Left ventricle myocardium superior (tissue), 1 donor: ENCODE results near the gene ALDH18A1. TPM values are rescaled to one million over a fixed set of nuclear protein-coding genes. Genes with fewer than 3 reads are reported as not detected.
A peak's percentile ranks its signal among the peaks of the same experiment; 100 is the strongest.
"Not testable (repeated sequence)": the region's sequence is repeated elsewhere in the genome, so short reads cannot be mapped to it uniquely, and the experiment has no call there.

Experiments used
- ATAC-seq: fragments of 200-7000 bp; cut with Tn5 transposase; one replicate; pipeline ENCODE4 v1.9.1; 2020; ENCODE audit warnings: mild to moderate bottlenecking, moderate library complexity
- DNase-seq: peaks from one replicate; pipeline ENCODE4 v3.0.0-alpha.2; 2020
- intact Hi-C: fragments of 100-400 bp; cut with micrococcal nuclease; formaldehyde crosslinking; loops from one replicate; pipeline ENCODE4 v1.11.0; 2022
- total RNA-seq: library from RNA; stranded (reverse); fragmentation: NEBNext Ultra II Directional; extraction: Animal tissue kit (Norgen Biotek cat#: 25700); gene quantifications from one replicate; pipeline ENCODE4 v1.2.1, GENCODE V29; 2021
- donor health status: DM: no; HTN: yes; CAD: no; lungs with severe emphysema.

Gene ALDH18A1
- total RNA-seq, 1 donor from 2014 or later, result 12.1 TPM

DNA sequence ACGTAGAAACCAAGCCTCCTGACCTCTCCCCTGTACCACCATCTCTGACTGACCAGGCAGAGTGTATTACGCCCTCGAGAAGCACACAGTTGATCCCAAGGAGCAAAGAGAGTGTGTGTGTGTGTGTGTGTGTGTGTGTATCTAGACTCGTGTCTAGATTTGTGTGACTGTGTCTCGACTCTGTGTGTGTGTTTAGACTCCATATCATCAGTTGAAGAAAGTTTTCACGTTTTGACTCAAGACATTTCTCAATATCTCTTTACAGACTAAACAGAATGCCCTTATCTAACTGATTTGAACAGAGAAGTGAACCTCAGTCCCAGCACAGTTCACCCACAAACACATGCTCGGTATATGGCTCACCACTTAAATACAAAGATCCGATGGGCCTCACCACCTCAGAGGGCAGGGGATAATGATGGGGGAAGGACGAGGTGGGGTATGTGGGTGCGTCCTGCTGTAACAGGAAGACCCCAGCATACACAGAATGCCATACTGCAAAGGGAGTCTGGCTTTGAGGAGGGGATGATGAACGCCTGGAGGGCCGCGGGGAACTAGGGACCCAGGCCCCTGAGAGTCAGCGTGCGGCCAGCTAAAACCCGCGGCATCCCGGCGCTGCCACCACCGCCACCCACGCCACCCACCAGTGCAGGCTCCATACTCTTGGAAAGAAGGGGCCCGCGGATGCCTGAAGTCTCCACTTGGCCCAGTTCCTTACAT is 780 bp downstream of the ALDH18A1 start:
- peak; percentile 10 for ATAC-seq
- intact Hi-C loops, result no loop called here
- no peak for DNase-seq

DNA sequence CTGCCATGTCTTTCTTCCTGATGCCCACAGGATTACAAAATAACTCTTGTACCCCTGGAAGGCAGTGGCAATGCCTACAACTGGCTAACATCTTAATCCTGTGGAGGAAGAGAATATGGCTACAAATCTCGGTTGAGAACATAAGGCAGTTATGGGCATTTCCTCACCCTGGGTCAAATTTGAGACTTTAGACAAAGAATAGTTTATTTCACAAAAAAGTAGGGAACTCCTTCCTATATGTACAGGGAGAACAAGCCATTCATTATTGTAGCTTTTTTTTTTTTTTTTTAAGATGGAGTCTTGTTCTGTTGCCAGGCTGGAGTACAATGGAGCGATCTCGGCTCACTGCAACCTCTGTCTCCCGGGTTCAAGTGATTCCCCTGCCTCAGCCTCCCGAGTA is 2.6 kb downstream of the ALDH18A1 start:
- intact Hi-C loops, result no loop called here
- DNase-seq (no peak), ATAC-seq (no peak)

DNA sequence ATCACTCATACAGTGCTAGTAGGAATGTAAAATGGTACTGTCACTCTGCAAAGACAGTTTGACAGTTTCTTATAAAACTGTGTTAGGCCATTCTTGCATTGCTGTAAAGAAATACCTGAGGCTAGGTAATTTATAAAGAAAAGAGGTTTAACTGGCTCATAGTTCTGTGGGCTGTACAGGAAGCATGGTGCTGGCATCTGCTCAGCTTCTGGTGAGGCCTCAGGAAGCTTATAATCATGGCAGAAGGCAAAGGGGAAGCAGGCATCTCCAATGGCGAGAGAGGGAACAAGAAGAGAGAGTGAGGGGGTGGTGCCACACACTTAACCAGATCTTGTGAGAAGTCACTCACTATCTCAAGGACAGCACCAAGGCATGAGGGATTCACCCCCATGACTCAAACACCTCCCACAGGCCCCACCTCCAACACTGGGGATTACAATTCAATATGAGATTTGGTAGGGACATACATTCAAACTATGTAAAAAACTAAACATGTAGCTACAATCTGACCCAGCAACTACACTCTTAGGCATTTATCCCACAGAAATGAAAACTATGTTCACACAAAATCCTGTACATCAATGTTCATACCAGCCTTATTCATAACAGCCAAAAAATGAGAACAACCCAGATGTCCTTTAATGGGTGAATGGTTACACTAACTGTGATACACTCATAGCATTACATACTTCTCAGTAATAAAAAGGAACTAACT is 5.0 kb downstream of the ALDH18A1 start:
- ATAC-seq, result no peak
- intact Hi-C loops, result no loop called here
- DNase-seq, result no peak

DNA sequence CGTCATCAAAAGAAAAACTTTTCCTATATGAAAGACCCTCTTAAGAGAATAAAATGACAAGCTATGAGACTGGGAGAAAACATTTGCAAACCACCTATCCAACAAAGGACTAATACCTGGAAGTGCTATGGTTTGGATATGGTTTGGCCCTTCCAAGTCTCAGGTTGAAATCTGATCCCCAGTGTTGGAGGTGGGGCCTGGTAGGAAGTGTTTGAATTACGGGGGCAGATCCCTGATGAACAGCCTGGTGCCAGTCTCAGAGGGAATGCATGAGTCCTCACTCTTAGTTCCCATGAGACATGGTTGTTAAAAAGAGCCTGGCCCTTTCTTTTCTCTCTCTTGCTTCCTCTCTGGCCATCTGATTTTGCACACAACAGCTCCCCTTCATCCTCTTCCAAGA is 6.3 kb downstream of the ALDH18A1 start:
- DNase-seq (no peak), ATAC-seq (no peak)
- intact Hi-C loops, result no loop called here

GRCh38 chr10:95648138-95648537 is 8.4 kb downstream of the ALDH18A1 start:
- ATAC-seq, result no peak
- intact Hi-C loops, result no loop called here
- no peak for DNase-seq

GRCh38 chr10:95646160-95646559 is 10.4 kb downstream of the ALDH18A1 start:
- intact Hi-C loops, result no loop called here
- DNase-seq (no peak), ATAC-seq (no peak)

GRCh38 chr10:95644901-95645300 is 11.6 kb downstream of the ALDH18A1 start:
- intact Hi-C loops, result no loop called here
- DNase-seq, result no peak
- no peak for ATAC-seq

GRCh38 chr10:95640891-95641315 is 15.6 kb downstream of the ALDH18A1 start:
- DNase-seq (no peak), ATAC-seq (no peak)
- intact Hi-C loops, result no loop called here

DNA sequence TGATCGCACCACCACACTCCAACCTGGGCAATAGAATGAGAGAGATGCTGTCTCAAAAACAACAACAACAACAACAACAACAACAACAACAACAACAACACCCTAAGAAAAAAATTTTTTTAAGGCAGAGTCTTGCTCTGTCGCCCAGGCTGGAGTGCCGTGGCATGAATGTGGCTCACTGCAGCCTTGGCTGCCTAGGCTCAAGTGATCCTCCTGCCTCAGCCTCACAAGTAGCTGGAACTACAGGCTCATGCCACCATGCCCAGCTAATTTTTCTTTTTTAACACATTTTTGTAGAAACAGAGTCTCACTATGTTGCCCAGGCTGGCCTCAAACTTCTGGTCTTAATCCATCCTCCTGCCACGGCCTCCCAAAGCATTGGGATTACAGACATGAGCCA is 18.6 kb downstream of the ALDH18A1 start:
- no peak for ATAC-seq
- no peak for DNase-seq
- intact Hi-C loops, result no loop called here

GRCh38 chr10:95637140-95637539 is 19.4 kb downstream of the ALDH18A1 start:
- no peak for ATAC-seq
- intact Hi-C loops, result no loop called here
- no peak for DNase-seq

DNA sequence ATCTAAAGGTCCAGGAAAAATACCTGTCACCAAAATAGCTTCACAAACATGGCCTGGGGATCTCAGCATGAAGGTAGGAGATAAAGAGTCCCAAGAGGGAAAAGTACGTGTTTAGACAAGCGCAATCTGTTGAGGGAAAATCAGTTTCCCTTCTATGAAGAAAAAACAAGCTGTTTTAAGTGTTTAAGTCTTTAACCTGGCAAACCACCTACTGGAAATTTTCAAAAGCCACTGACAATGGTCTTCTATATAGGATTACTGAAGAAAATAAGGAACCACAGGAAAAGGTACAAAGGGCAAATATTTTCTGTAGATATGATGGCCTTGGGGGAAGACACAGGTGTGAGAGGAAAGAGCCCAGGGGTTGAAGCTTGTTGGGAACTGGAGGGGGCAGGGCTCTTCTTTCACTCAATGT is 21.2 kb downstream of the ALDH18A1 start:
- DNase-seq (no peak), ATAC-seq (no peak)
- intact Hi-C loops, result no loop called here

DNA sequence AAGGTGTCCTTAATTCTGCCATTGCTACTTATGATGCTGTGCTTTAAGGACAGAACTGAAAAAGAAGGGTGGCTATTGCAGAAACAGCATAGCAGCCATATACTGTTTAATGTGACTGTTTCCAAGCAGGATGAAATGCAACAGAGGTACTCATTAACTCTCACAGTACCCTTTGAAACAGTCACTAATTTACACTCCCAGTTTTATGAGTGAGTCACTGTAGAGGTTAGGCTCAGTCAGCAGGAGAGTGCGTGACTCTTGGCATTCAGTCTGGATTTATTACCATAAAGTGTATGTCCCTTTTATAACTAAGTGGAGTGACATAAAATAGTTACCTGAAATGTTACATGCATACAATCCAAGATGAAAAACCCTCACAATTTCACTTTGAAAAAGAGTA is 27.7 kb downstream of the ALDH18A1 start:
- intact Hi-C loops, result no loop called here
- ATAC-seq, result no peak
- no peak for DNase-seq

DNA sequence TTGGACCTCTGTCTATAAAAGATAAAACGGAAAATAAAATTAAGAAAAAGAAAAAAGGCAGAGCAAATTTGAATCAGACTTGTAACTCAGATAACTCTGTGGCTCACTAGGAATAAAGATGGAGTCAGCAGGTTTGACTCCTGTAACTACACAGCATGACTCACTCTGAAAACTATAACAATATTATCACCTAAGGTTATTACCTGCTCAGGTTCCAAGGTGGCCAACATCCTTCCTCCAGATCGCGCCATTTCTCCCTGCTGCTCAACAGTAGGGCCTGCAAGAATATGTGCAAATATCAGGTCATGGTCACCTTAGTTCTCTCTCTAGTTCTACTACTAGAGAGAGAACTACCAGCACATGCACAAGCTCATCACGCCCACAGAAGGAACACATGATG is 30.0 kb downstream of the ALDH18A1 start:
- intact Hi-C loops, result no loop called here
- ATAC-seq, result no peak
- no peak for DNase-seq

- intact Hi-C loops, ATAC-seq: not testable (repeated sequence)
These were observed 36.1 kb downstream of the ALDH18A1 start for GRCh38 chr10:95620415-95620814.

GRCh38 chr10:95618101-95618500 is 38.4 kb downstream of the ALDH18A1 start:
- ATAC-seq (no peak), DNase-seq (no peak)
- intact Hi-C loops, result no loop called here

More at GRCh38 chr10:95620415-95620814, 36.1 kb downstream of the ALDH18A1 start:
- DNase-seq, result not testable (repeated sequence)

GRCh38 chr10:95616446-95616845 is 40.1 kb downstream of the ALDH18A1 start:
- intact Hi-C loops, result no loop called here
- ATAC-seq (no peak), DNase-seq (no peak)

- intact Hi-C loops, result no loop called here
- DNase-seq (no peak), ATAC-seq (no peak)
These were observed 43.2 kb downstream of the ALDH18A1 start for GRCh38 chr10:95613330-95613729.

DNA sequence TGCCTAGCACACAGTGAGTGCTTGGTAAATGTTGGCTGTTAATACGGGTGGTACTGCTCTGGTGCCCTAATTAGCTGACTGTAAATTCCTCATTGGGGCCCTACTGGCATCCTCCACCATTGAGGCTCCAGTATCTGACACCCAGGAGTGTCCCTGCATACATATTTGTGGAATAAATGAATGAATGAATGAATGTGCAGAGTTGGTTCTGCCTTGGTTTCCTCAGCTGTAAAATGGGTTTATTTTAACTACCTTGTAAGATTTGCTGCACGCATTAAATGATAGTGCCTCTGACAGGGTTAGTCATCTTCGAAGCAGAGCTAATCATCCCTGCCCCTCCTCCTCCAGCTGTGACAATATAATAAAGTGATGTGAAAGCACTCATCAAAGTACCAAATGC is 45.8 kb downstream of the ALDH18A1 start:
- no peak for DNase-seq
- intact Hi-C loops, result no loop called here
- no peak for ATAC-seq

DNA sequence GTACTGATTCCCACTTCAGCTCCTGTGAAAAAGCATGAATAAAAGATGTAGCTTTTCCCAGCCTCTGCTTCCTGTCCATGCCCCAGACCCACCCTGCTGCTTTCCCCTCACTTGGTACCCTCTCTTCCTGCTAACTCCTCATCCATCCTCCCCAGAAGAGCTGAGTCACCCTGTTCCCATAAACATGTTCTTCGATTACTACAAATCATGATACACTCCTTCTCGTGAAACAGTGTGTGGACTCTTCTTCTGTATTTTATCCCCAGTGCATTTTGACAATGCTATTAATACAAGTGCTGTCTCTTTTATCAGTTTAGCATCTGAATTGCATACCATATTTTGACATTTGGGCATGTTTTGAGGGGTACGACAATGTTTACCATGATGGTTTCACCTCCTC is 49.6 kb downstream of the ALDH18A1 start:
- intact Hi-C loops, result no loop called here
- no peak for ATAC-seq
- DNase-seq, result no peak

DNA sequence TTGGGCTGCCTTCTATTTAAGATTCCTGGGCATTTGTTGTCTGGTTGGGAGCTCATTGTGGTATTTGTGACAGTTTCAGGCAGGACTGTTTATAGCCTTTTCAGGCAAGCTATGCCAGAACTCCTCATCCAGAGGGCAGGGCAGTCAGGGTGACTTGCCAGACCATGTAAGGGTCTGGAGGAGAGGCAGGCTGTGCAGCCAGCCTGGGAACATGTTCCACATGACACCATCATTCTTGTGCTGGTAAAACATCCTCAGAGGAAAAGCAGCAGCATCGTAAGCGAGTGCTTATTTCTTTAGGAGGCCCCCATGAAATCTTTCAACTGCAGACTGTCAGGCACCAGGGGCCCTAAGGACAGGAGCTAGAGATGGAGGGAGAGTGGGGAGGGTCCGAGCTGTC is 51.3 kb downstream of the ALDH18A1 start:
- DNase-seq (no peak), ATAC-seq (peak; percentile 53)
- intact Hi-C loops, result no loop called here

DNA sequence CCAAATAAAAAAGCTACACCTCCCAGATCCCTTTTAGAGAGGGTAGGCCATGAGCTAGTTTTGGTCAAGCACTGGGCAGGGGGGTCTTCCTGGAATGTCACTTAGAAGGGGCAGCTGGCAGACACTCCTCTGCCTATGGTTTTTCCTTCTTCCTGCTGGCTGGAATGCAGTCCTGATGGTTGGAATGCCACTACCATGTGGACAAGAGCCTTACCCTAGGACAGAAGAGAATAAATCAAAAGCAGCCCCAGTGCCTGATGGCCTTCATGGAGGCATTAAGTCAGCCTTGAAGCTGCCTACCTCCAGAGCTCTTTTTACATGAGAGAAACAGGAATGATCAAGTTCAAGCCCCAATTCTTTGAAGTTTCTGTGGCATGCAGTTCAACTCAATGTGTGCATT is 51.9 kb downstream of the ALDH18A1 start:
- ATAC-seq, result peak; percentile 7
- intact Hi-C loops, result loop anchor here (5.0 kb wide), 1 partner anchor 177 kb away; no protein-coding TSS in a partner anchor

More for the DNA sequence above, 51.9 kb downstream of the ALDH18A1 start:
- no peak for DNase-seq
